GM21360 (cell line): ENCODE results near the gene TAS2R30.
A peak's percentile ranks its signal among the peaks of the same experiment; 100 is the strongest.
"Not testable (repeated sequence)": the region's sequence is repeated elsewhere in the genome, so short reads cannot be mapped to it uniquely, and the experiment has no call there.

ENCODE experiments used
- ATAC-seq: cut with Tn5 transposase; IDR thresholded peaks from one replicate; pipeline ENCODE4 v1.9.1; 2021; ENCODE audit warnings: mild to moderate bottlenecking, moderate library complexity; ENCODE audit not compliant: unreplicated experiment

TAS2R30 gene

GRCh38 chr12:11130382-11130781, 4.1 kb downstream of the TAS2R30 start:
- no peak for ATAC-seq

GRCh38 chr12:11114130-11114529, 20.3 kb downstream of the TAS2R30 start:
- ATAC-seq: not testable (repeated sequence)

DNA sequence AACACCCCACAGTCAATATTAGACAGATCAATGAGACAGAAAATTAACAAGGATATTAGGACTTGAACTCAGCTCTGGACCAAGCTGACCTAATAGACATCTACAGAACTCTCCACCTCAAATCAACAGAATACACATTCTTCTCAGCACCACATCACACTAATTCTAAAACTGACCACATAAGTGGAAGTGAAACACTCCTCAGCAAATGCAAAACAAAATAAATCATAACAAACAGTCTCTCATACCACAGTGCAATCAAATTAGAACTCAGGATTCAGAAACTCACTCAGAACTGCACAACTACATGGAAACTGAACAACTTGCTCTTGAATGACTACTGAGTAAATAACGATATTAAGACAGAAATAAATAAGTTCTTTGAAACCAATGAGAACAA, 23.2 kb downstream of the TAS2R30 start:
- ATAC-seq: not testable (repeated sequence)

DNA sequence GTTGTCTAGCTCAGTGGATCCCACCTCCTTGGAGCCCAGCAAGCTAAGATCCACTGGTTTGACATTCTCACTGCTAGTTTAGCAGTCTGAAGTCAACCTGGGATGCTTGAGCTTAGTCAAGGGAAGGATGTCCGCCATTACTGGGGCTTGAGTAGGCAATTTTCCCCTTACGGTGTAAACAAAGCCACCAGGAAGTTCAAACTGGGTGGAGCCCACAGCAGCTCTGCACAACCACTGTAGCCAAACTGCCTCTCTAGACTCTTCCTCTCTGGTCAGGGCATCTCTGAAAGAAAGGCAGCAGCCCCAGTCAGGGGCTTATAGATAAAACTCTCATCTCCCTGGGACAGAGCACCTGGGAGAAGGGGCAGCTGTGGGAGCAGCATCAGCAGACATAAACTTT, 25.6 kb downstream of the TAS2R30 start:
- ATAC-seq: no peak

- no peak for ATAC-seq
These were observed 26.7 kb downstream of the TAS2R30 start for GRCh38 chr12:11107719-11108118.

DNA sequence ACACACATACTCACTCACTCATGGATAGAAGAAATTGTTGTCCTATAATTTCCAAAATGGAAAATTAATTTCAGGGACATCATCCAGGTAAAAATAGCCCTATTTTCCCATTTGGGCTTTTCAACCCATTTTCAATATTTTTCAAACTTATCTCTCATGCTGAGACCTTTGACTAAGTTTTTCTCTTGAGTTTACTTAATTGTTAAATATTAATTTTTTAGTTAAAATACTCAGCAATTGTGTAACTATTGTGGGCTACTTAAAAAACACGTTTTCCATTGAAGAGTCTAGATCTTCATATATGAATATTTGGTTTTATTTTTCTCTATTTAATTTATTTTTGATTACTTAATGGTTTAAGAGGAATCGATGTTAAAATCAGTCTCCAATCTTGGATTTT, 28.2 kb downstream of the TAS2R30 start:
- no peak for ATAC-seq

GRCh38 chr12:11105546-11105945, 28.9 kb downstream of the TAS2R30 start:
- ATAC-seq: no peak

DNA sequence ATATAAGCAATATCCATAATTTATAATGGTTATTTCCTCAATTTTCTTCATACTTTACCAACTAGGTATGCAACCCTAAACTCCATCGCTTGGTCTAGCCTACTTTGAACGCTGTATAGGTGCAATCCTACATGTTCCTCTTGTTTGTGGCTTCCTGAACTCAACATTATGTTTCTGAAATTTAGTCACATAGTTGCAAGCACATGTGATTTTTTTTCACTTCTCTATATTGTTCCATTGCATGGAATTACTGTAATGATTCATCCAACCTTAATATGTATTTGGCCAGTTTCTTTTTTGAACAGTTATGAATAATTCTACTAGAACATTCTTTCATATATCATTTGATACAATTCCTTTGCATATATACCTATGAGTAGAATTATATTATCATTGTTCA, 39.5 kb downstream of the TAS2R30 start:
- ATAC-seq: peak; percentile 70

GRCh38 chr12:11092128-11092527, 42.3 kb downstream of the TAS2R30 start, which contains the start of gene TAS2R43:
Gene TAS2R43 (minus strand): TSS chr12:11092313. CDS start chr12:11092229, 84 bp downstream.
- ATAC-seq: no peak

GRCh38 chr12:11089246-11089645, 45.2 kb downstream of the TAS2R30 start:
- no peak for ATAC-seq

DNA sequence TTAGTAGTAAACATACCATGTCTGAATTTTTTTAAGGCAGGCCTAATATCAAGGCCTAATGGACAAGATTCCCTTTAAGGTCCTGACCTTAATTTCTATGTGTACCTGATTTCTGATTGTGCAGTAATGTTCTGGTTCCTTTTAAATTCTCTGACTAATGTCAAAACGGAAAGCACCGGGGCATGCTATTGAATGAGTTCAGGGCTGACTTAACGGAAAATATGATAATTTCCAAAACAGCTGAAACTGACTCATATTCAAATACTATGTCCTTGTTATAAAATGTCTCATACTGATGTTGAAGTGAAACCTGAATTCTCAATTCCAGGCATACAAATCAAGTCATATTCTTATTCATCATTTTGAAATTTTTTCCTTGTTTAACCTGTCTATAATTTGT, 49.0 kb downstream of the TAS2R30 start:
- ATAC-seq: peak; percentile 79
